ENCODE results near the gene MYO1H. TPM values are rescaled to one million over a fixed set of nuclear protein-coding genes. Genes with fewer than 3 reads are reported as not detected.

Gene MYO1H
- total RNA-seq, 1 experiment from 2014 or later: 0.26 TPM

GRCh38 chr12:109432431-109432830, 84.7 kb downstream of the MYO1H start:
- Histone ChIP-seq H2AFZ (ENCODE audit: low read length) (no peak overlapping the region), H3K79me2 (ENCODE audit: insufficient read depth, low read length) (no peaks in the 10 kb centered on the region), H4K91ac (ENCODE audit: insufficient read length, low read depth, low read length) (no peak overlapping the region), H3K4me1 (ENCODE audit: insufficient read depth, low read length) (peaks cover 7% of the 10 kb centered on the region; the same call in 1 of the 2 replicates), H3K56ac (ENCODE audit: insufficient read length, low read depth, low read length) (no peak overlapping the region), H2BK5ac (ENCODE audit: insufficient read length, low read length) (no peak overlapping the region), H3K23me2 (ENCODE audit: insufficient read length, low read depth, low read length, poor library complexity, severe bottlenecking) (no peaks in the 10 kb centered on the region), H2AK5ac (ENCODE audit: insufficient read length, low read length) (no peak overlapping the region), H3K14ac (ENCODE audit: insufficient read depth, low read length) (no peak overlapping the region), H2BK20ac (ENCODE audit: low read depth, low read length, poor library complexity, severe bottlenecking) (no peak overlapping the region), H3K18ac (ENCODE audit: insufficient read length, low read depth, low read length) (no peak overlapping the region), H4K5ac (ENCODE audit: insufficient read length, low read depth, low read length) (no peak overlapping the region), H3K4me2 (ENCODE audit: insufficient read depth, insufficient read length, low read length) (no peak overlapping the region), H4K8ac (replicated peaks; ENCODE audit: insufficient read length, low read depth, low read length) (no peak overlapping the region), H3K27ac (ENCODE audit: insufficient read length, low read depth, low read length) (no peak overlapping the region), H3K4ac (ENCODE audit: low read depth, low read length) (no peak overlapping the region), H3K79me1 (ENCODE audit: insufficient read depth, low read depth, low read length, poor library complexity, severe bottlenecking) (no peaks in the 10 kb centered on the region), H3K23ac (ENCODE audit: insufficient read length, low read depth, low read length) (no peak overlapping the region), H2BK120ac (ENCODE audit: low read depth, low read length, poor library complexity, severe bottlenecking) (no peak overlapping the region), H3K9ac (ENCODE audit: extremely low read depth, insufficient read length, low read length) (no peak overlapping the region), H4K20me1 (ENCODE audit: control insufficient read depth, insufficient read depth, insufficient read length) (no peaks in the 10 kb centered on the region), H3K9me3 (ENCODE audit: control insufficient read depth, low read depth, low read length) (no peaks in the 10 kb centered on the region), H3T11ph (ENCODE audit: low read length) (no peak overlapping the region), H2BK15ac (ENCODE audit: low read depth, low read length) (no peak overlapping the region), H2BK12ac (ENCODE audit: insufficient read length, low read depth, low read length) (no peak overlapping the region), H3K27me3 (ENCODE audit: insufficient read depth, low read length) (no peaks in the 10 kb centered on the region)
- no peak overlapping the region for H3K27ac Mint-ChIP-seq
- H3K4me3 Mint-ChIP-seq: no peak overlapping the region
- WGBS (ENCODE audit: extremely low coverage, insufficient read length, low lambda C conversion rate): no CpG with 5 or more reads among the region's 6 CpGs
- DNase-seq: no peak
- no peaks in the 10 kb centered on the region; a peak in 1 of 5 replicates for H3K9me3 Mint-ChIP-seq
- no peaks in the 10 kb centered on the region; the same call in 1 of the 2 replicates for H3K27me3 Mint-ChIP-seq (ENCODE audit: low read depth)
- H3K4me1 Mint-ChIP-seq: peaks cover 39 to 44% of the 10 kb centered on the region in 2 experiments
- no peak for TF ChIP-seq CTCF (conservative IDR thresholded peaks at IDR 0.05)
- no peaks in the 10 kb centered on the region for H3K36me3 Mint-ChIP-seq (ENCODE audit: insufficient read depth in 1 of 3, low read depth in 3 of 3)

All from H9 (cell line).